ENCODE results near the gene RPAP2. TPM values are rescaled to one million over a fixed set of nuclear protein-coding genes. Genes with fewer than 3 reads are reported as not detected.
"Not testable (repeated sequence)": the region's sequence is repeated elsewhere in the genome, so short reads cannot be mapped to it uniquely, and the experiment has no call there.

RPAP2 gene
- total RNA-seq, 1 donor from 2014 or later: 22.1 TPM

GRCh38 chr1:92365378-92366039 lies 66.7 kb downstream of the RPAP2 start:
- DNase-seq (ENCODE audit: low spot score): no peak
- intact Hi-C loops (cut with DNase I): loop anchor here (5.0 kb wide), 1 partner anchor 337 kb away; no protein-coding TSS in a partner anchor

- intact Hi-C loops (cut with DNase I): loop anchor here (5.0 kb wide), 1 partner anchor 336 kb away; no protein-coding TSS in a partner anchor
- no peak for DNase-seq (ENCODE audit: low spot score)
These were observed 67.2 kb downstream of the RPAP2 start for GRCh38 chr1:92366040-92366395.

- no peak for DNase-seq (ENCODE audit: low spot score)
- intact Hi-C loops (cut with DNase I): loop anchor here (5.0 kb wide), 1 partner anchor 335 kb away; no protein-coding TSS in a partner anchor
These were observed 68.6 kb downstream of the RPAP2 start for GRCh38 chr1:92367496-92367895.

DNA sequence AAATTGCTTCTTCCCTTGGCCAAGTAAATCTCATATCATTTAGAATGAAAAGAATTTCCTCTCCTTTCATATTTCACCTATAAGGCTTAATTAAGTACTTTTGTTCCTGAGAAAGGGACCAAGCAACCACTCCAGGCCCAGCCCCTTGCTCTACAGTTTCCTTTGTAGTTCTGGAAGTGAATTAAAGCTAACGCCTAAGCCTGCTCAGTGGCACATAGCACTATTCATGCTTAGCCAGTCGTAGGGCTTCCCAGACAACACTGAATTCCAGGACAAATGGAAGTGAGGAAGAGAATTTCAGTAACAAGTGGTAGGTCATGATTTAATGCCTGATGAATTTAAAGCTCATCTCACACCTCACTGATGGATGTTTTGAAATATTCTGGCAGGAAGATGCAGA lies 73.3 kb downstream of the RPAP2 start:
- intact Hi-C loops (cut with DNase I): no loop called here
- DNase-seq (ENCODE audit: low spot score): no peak

DNA sequence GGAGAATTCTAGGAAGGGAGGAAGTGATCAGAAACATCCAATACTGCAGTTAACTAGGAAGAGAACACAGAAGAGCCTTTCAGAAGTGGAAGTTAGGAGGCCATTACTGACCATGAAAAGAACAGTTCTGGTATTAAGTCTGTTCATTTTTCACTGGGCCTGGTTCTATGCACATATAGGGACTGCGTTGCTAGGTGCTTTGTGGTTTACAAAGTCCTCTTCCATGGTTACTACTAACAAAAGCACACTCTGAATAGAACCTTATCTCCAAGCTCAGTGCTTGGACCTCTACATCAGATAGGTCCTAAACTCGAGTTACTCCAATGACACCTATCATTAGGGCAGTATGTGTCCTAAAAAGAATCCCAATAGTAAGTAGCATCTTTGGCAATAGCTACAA lies 75.4 kb downstream of the RPAP2 start:
- intact Hi-C loops (cut with DNase I): no loop called here
- no peak for DNase-seq (ENCODE audit: low spot score)

DNA sequence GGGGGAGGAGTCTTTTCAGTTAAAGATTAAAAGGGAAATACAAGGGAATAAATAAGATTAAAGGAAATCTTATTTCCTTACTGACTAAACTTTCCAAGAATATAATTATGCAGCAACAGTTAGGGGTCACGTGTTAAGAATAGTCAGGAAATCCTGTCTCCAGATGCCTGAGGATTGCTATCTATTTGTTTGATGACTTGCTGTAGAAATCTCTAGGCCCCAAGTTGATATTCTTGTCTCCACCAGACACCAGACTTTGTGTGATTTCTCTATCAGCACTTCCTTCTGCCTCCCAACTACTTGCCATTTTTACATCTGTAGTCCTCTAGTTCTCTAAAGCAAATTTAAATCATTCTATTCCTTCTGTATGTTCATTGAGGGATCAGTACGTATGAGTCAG lies 77.5 kb downstream of the RPAP2 start:
- intact Hi-C loops (cut with DNase I): no loop called here
- no peak for DNase-seq (ENCODE audit: low spot score)

DNA sequence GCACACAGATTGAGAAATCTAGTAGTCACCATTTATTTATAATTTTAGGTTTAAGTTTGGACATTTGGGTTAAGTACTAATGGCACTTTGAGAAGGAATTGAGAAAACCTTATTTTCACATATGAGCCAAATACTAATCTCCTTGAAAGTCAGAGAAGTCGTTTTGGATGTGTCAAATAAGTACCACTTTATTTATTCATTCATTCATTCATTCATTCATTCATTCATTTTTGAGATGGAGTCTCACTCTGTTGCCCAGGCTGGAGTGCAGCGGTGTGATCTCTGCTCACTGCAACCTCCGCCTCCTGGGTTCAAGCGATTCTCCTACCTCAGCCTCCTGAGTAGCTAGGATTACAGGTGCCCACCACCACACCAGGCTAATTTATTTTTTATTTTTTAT lies 79.1 kb downstream of the RPAP2 start:
- intact Hi-C loops (cut with DNase I); DNase-seq (ENCODE audit: low spot score): not testable (repeated sequence)

DNA sequence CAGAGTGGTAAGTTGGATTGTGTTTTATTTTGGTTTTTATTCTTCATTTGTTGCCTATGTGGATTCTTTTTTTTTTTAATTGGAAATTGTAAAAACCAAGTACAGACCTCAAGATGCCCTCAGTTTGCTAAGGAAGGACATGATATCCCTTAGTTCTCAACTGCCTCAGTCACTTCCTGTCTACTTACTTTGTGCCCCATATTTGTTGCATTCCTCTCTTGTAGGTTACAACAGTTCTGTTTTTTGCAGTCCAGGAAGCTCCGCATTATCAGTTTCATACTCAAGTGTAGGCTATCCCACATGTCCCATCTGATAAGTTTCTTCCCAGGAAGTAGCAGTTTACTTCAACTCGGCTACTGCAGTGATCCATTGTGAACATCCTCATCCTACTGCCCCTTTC lies 82.0 kb downstream of the RPAP2 start:
- intact Hi-C loops (cut with DNase I): no loop called here
- no peak for DNase-seq (ENCODE audit: low spot score)

DNA sequence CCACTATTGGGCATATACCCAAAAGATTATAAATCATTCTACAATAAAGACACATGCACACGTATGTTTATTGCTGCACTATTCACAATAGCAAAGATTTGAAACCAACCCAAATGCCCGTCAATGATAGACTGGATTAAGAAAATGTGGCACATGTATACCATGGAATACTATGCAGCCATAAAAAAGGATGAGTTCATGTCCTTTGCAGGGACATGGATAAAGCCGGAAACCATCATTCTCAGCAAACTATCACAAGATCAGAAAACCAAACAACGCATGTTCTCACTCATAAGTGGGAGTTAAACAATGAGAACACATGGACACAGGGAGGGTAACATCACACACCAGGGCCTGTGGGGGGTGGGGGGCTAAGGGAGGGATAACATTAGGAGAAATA lies 95.1 kb downstream of the RPAP2 start:
- DNase-seq (ENCODE audit: low spot score); intact Hi-C loops (cut with DNase I): not testable (repeated sequence)

GRCh38 chr1:92398519-92398918 lies 99.7 kb downstream of the RPAP2 start:
- DNase-seq (ENCODE audit: low spot score): no peak
- intact Hi-C loops (cut with DNase I): no loop called here

DNA sequence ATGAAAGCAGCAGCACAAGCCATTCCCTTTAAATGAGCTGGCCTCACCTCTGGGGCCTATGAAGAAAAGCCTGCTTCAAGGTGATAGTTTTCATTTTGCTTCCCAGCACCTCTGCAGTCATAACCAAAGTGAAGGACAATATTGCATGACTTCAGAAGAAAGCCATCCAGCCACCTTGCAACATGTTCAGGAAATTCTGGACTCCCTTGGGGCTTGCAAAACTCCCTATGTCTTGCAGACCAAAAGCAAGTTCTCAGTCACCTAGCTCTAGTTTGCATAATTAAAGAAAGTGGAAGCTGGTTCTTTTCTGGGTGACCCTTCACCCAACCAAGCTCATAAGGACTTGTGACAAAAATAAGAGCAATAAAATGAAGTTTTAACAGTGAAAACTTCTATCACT lies 100.2 kb downstream of the RPAP2 start:
- no peak for DNase-seq (ENCODE audit: low spot score)
- intact Hi-C loops (cut with DNase I): no loop called here

GRCh38 chr1:92404661-92405060 lies 105.8 kb downstream of the RPAP2 start:
- intact Hi-C loops (cut with DNase I): no loop called here
- DNase-seq (ENCODE audit: low spot score): no peak

GRCh38 chr1:92408825-92409224 lies 110.0 kb downstream of the RPAP2 start:
- no peak for DNase-seq (ENCODE audit: low spot score)
- intact Hi-C loops (cut with DNase I): no loop called here

GRCh38 chr1:92409946-92410549 lies 111.2 kb downstream of the RPAP2 start:
- no peak for DNase-seq (ENCODE audit: low spot score)
- intact Hi-C loops (cut with DNase I): no loop called here

GRCh38 chr1:92410706-92411105 lies 111.8 kb downstream of the RPAP2 start:
- intact Hi-C loops (cut with DNase I): no loop called here
- no peak for DNase-seq (ENCODE audit: low spot score)

DNA sequence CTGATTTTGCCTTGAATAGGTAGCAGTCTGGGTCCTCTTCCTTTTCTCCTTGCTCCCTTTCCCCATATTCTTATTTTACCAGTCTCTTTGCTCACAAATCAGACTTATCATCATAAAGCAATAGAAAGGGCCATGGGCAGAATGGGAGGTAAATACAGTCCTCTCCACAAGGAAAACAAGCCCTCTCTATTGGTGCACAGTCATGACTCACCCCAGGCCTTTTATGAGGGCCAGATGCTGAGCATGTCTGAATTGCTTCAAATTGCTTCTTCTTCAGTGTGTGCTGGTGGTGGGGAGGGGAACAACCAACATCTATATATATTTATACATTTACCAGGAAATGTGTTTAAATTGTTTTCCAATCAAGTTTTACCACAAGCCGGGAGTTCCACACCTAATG lies 112.7 kb downstream of the RPAP2 start:
- DNase-seq (ENCODE audit: low spot score): no peak
- intact Hi-C loops (cut with DNase I): no loop called here

DNA sequence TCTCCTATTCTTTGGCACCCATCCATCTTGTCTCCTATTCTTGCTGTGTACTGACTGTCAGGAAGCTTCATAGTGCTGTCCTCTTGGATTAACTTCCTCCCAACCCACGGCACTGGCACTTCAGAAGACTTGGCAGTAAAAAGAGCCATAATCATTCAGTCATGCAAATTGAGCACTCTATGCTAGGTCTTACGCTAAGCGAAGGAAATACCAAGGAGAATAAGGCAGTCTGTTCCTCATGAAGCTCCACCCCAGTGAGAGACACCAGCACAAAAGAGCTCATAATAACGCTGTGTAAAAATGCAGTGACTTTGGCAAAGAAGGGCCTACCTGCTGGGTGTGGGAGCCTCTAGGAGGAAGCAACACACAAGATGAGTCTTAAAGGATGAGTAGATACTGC lies 120.8 kb downstream of the RPAP2 start:
- DNase-seq (ENCODE audit: low spot score): no peak

DNA sequence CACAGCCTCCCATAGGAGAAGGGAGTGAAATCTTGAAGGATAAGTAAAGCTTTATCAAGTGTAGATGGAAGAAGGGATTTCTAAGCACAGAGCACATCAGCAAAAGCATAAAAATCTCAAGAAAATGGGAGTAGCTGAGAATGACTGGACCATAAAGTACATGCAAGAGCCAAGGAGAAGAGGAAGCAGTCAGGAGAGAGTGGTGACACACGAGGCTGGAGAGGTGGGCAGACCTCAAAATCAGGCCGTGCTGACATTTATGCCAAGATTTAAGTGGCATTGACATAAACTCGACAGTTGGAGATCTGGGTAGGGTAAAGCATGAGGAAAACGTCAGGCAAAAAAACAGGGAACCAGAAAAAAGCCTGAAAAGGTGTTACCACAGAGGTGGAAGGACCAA lies 125.5 kb downstream of the RPAP2 start:
- no peak for DNase-seq (ENCODE audit: low spot score)
- intact Hi-C loops (cut with DNase I): no loop called here

More for the DNA sequence above, 120.8 kb downstream of the RPAP2 start:
- intact Hi-C loops (cut with DNase I): no loop called here

DNA sequence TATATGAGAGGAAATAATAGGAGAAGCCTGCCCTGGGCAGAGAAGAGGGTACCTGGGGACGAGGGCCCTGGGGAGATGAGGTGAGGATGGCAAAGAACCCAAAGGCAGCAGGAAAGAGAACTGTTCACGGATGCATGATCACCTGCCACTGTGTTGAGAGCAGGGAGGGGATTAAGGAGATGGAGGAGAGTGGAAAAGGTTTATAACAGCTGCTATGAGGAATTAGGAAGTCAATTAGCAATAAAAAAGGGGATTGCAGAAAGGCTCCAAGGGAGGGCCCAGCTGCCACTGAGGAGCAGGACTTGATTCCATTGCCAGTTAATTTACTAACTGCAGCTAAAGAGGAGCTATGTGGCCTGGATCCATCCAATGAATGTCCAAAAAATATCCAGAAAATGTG lies 126.8 kb downstream of the RPAP2 start:
- no peak for DNase-seq (ENCODE audit: low spot score)
- intact Hi-C loops (cut with DNase I): no loop called here

DNA sequence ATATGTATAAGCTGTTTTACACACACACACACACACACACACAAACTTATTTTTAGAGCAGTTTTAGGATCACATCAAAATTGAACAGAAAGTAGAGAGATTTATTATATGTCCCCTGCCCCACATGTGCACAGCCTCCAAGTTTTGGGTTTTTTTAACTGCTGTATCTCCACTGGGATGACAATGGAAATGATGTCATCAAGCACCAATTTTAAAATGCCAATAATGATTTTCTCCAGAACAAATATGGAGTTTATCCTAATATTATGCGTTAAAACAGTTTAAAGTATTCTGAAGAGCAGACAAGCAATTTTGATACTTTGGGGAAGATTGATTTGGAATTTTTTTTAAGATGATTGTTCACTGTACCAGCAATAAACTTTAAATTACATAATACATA lies 131.2 kb downstream of the RPAP2 start:
- no peak for DNase-seq (ENCODE audit: low spot score)
- intact Hi-C loops (cut with DNase I): no loop called here

DNA sequence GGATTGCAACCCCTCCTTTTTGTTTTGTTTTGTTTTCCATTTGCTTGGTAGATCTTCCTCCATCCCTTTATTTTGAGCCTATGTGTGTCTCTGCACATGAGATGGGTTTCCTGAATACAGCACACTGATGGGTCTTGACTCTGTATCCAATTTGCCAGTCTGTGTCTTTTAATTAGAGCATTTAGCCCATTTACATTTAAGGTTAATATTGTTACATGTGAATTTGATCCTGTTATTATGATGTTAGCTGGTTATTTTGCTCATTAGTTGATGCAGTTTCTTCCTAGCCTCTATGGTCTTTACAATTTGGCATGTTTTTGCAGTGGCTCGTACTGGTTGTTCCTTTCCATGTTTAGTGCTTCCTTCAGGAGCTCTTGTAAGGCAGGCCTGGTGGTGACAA lies 135.7 kb downstream of the RPAP2 start:
- DNase-seq (ENCODE audit: low spot score); intact Hi-C loops (cut with DNase I): not testable (repeated sequence)

DNA sequence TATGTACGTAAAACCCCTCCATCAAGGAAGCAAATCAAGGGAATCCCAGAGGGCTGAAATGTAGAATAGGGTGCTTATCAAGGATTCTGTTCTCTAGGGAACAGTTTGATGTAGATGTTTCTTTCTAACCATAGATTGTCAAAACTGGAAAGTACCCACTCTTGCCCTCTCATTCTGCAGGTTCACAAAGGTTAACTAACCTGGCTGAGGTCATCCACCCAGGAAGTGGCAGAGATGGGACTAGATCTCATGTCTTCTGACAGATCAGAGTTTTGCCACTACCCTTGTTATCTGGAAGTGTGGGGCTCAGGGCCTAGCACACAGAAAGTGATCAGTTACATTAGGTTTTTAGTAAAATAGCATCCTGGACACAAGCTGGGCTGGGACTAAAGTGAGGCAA lies 140.4 kb downstream of the RPAP2 start:
- no peak for DNase-seq (ENCODE audit: low spot score)
- intact Hi-C loops (cut with DNase I): no loop called here
